GM12878 (cell line): ENCODE data around the gene MAPRE3. TPM values are rescaled to one million over a fixed set of nuclear protein-coding genes. Genes with fewer than 3 reads are reported as not detected.

Experiments used
- ATAC-seq: fragments of 200-7000 bp; cut with Tn5 transposase; 3 replicates; pipeline ENCODE4 v1.9.1; 2020; ENCODE audit warnings: mild to moderate bottlenecking, moderate library complexity
- BruUV-seq: library from RNA; stranded (reverse); fragments of 400-500 nt; replicated peaks from 2 replicates; lab custom pipeline; 2021; lab: Mats Ljungman, UMichigan
- CTCF ChIA-PET: fragments of 300-600 bp; sonication (Branson Sonifier 250); formaldehyde crosslinking; extraction: SDS; loops from one replicate; lab custom pipeline; 2021; ENCODE audit warnings: inconsistent platforms; lab: Yijun Ruan, JAX
- POLR2A ChIA-PET: fragments of 350-600 bp; formaldehyde crosslinking; extraction: SDS; loops from one replicate; lab custom pipeline; 2021; ENCODE audit warnings: inconsistent platforms; lab: Charles Lee
- RAD21 ChIA-PET: fragments of 300-600 bp; sonication (Branson Sonifier 250); formaldehyde crosslinking; loops from one replicate; lab custom pipeline; 2023; ENCODE audit warnings: antibody characterized with exemption; ENCODE audit not compliant: unreplicated experiment; lab: Charles Lee
- SMC1A ChIA-PET: fragments of 300-600 bp; sonication (Branson Sonifier 250); formaldehyde crosslinking; loops from one replicate; lab custom pipeline; 2023; ENCODE audit not compliant: unreplicated experiment, uncharacterized antibody; lab: Charles Lee
- DNase-seq: peaks from one replicate; pipeline ENCODE4 v3.0.0-alpha.2; 2011; ENCODE audit warnings: low read depth, low spot score
- FAIRE-seq: peaks from 3 replicates; lab custom pipeline; 2011; peaks lifted over from hg19 to GRCh38; lab: Jason Lieb, UNC
- H2AFZ ChIP-seq: 2 replicates; pipeline ENCODE4 v1.6.0; 2011; ENCODE audit warnings: low read depth, low read length, control low read depth; ENCODE audit not compliant: control insufficient read depth
- H3K27ac ChIP-seq: 2 replicates; pipeline ENCODE4 v1.5.1; 2011; ENCODE audit warnings: control low read depth; ENCODE audit not compliant: control insufficient read depth, insufficient read depth
- H3K27me3 ChIP-seq, 2 experiments: replicated peaks in 1 of 2; 2 replicates each; pipeline versions ENCODE4 v1.6.0 to v1.6.1; 2011; ENCODE audit warnings: low read length in 1 of 2; ENCODE audit not compliant: control insufficient read depth in 2 of 2, insufficient read depth in 2 of 2
- H3K36me3 ChIP-seq, 2 experiments: 2 replicates each; pipeline ENCODE4 v1.5.1; 2011; ENCODE audit warnings: low read length in 1 of 2; ENCODE audit not compliant: control insufficient read depth in 2 of 2, insufficient read depth in 2 of 2
- H3K4me1 ChIP-seq: 2 replicates; pipeline ENCODE4 v1.6.1; 2011; ENCODE audit warnings: mild to moderate bottlenecking, low read length, moderate library complexity, mixed read lengths; ENCODE audit not compliant: control insufficient read depth, insufficient read depth
- H3K4me2 ChIP-seq: 2 replicates; pipeline ENCODE4 v1.6.0; 2011; ENCODE audit warnings: control low read depth; ENCODE audit not compliant: control insufficient read depth, insufficient read depth
- H3K4me3 ChIP-seq: fragments of 200-600 bp; sonication (generic); 2 replicates; pipeline ENCODE4 v1.5.1; 2016
- H3K79me2 ChIP-seq: 2 replicates; pipeline ENCODE4 v1.6.0; 2011; ENCODE audit warnings: low read length; ENCODE audit not compliant: control insufficient read depth, insufficient read depth
- H3K9ac ChIP-seq: 2 replicates; pipeline ENCODE4 v1.8.0; 2011; ENCODE audit warnings: low read length, control low read depth, mixed read lengths; ENCODE audit not compliant: control insufficient read depth, insufficient read depth
- H3K9me3 ChIP-seq: replicated peaks from 3 replicates; pipeline ENCODE4 v1.5.1; 2011; ENCODE audit warnings: mild to moderate bottlenecking, low read length; ENCODE audit not compliant: control insufficient read depth, insufficient read depth
- H4K20me1 ChIP-seq: 2 replicates; pipeline ENCODE4 v1.6.0; 2011; ENCODE audit not compliant: control insufficient read depth, insufficient read depth
- HDAC6 ChIP-seq: fragments of 200-600 bp; sonication (generic); IDR thresholded peaks from one replicate; pipeline ENCODE4 v1.8.0; 2017; ENCODE audit warnings: antibody characterized with exemption; ENCODE audit not compliant: unreplicated experiment
- LARP7 ChIP-seq: fragments of 450-650 bp; IDR thresholded peaks from 2 replicates; pipeline ENCODE4 v1.6.1; 2017; ENCODE audit warnings: mild to moderate bottlenecking
- POLR2A ChIP-seq: IDR thresholded peaks from 2 replicates; pipeline ENCODE4 v1.6.1; 2011; ENCODE audit warnings: low read depth, mild to moderate bottlenecking, low read length
- SPI1 ChIP-seq: IDR thresholded peaks from 2 replicates; pipeline ENCODE4 v1.6.1; 2011; ENCODE audit warnings: low read depth, mild to moderate bottlenecking, low read length, moderate library complexity, borderline replicate concordance; ENCODE audit not compliant: insufficient read depth
- TCF7 ChIP-seq: IDR thresholded peaks from 2 replicates; pipeline ENCODE4 v1.6.1; 2014; ENCODE audit warnings: antibody characterized with exemption, borderline replicate concordance
- WGBS: methylation state at CpG from one replicate; pipeline ENCODE4 v1.1.6; 2016; ENCODE audit warnings: low lambda C conversion rate; ENCODE audit not compliant: insufficient replicate concordance, insufficient coverage; ENCODE audit errors: missing lambda C conversion rate; 5-methylcytosine and 5-hydroxymethylcytosine counted together
- in situ Hi-C: fragments of 300-500 bp; cut with MboI; formaldehyde crosslinking; loops from 9 replicates; pipeline ENCODE4 v1.14.3; 2018; ENCODE audit warnings: mixed read lengths
- intact Hi-C: fragments of 100-400 bp; cut with micrococcal nuclease; formaldehyde crosslinking; loops from one replicate; pipeline ENCODE4 v1.14.2; 2022; ENCODE audit not compliant: unreplicated experiment
- polyA plus RNA-seq, 11 experiments: library from polyadenylated mRNA; depleted of rRNA in 4 of 11; unstranded in 6 of 11; stranded (reverse) in 5 of 11; fragments of >200 nt; fragmentation: Nextera tagmentation in 4 of 11; fragmentation: Illumina TruSeq in 1 of 11; extraction: Ambion mirVana in 4 of 11; extraction: Trizol in 1 of 11; gene quantifications; 1 replicate in 1 of 11; 2 replicates in 10 of 11; pipeline versions ENCODE4 v1.2.1 to v1.2.3, GENCODE V29; 2011 to 2016; ENCODE audit warnings: inconsistent platforms in 2 of 11, missing spikeins in 2 of 11, low read depth in 1 of 11
- total RNA-seq, 4 experiments: library from RNA; depleted of rRNA in 3 of 4; stranded (reverse); fragments of >200 nt in 3 of 4; fragmentation: Illumina TruSeq in 1 of 4; extraction: Trizol in 1 of 4; gene quantifications; 2 replicates each; pipeline versions ENCODE4 v1.2.1 to v1.2.3, GENCODE V29; 2013 to 2021
- TF ChIP-seq, protein P1 (sequence below): IDR thresholded peaks from 2 replicates; pipeline ENCODE4 v1.6.1; 2011; ENCODE audit warnings: low read depth, mild to moderate bottlenecking, low read length, moderate library complexity, borderline replicate concordance; ENCODE audit errors: extremely low read depth
- TF ChIP-seq, protein P2 (sequence below): fragments of 450-650 bp; IDR thresholded peaks from 2 replicates; pipeline ENCODE4 v1.6.1; 2018; ENCODE audit warnings: mild to moderate bottlenecking, low read depth, moderate library complexity; ENCODE audit not compliant: partially characterized antibody

MAPRE3 gene
- total and polyA plus RNA-seq, 10 of the 15 experiments (the other 5 are each of a cell fraction or from before 2014, with no cell fraction given) = 0.03 to 1.3 (median 0.73) TPM; not detected in 1

DNA sequence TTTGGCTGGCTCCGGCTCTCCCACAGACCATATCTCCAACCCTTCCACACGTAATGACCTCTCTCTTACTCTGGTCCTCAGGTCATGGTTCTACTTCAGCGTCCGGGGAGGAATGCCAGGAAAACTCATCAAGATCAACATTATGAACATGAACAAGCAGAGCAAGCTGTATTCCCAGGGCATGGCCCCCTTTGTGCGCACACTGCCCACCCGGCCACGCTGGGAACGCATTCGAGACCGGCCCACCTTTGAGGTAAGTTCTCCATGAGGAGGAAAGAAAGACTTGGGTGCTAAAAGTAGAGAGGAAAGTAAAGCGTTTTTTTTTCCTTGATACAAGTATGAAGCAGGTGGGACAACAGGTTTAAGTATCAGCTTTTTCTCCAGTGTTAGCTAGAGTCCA, 82.9 kb downstream of the MAPRE3 start:
- in situ Hi-C loops = no loop called here
- peaks cover 3 to 23% of the 10 kb centered on the region in 2 experiments for H3K36me3 ChIP-seq
- no peak overlapping the region for H3K4me2 ChIP-seq
- no peaks in the 10 kb centered on the region for H3K9me3 ChIP-seq
- H4K20me1 ChIP-seq = no peaks in the 10 kb centered on the region
- FAIRE-seq (no peak), ATAC-seq (no peak), DNase-seq (no peak)
- H3K9ac ChIP-seq = no peak overlapping the region
- intact Hi-C loops = loop anchor here (5.0 kb wide), 1 partner anchor 266 kb away; the partner anchor contains the start of gene CENPA
- H3K27ac ChIP-seq = no peak overlapping the region
- ChIA-PET RAD21 (interaction anchor here (3.4 kb wide), 1 partner anchor 19 kb away, joined by 31 read pairs; the partner anchor contains the start of gene OST4), POLR2A (interaction anchor here (0.5 to 8.9 kb wide), 3 partner anchors 16 to 296 kb away, joined by 5 to 139 read pairs (median 6); partner anchors contain the start of gene OST4), CTCF (interaction anchor here (2.9 kb wide), 1 partner anchor 11 kb away, joined by 7 read pairs; no protein-coding TSS in a partner anchor), SMC1A (interaction anchor here (1.0 to 1.8 kb wide), 2 partner anchors 9 to 29 kb away, joined by 3 to 5 read pairs; no protein-coding TSS in a partner anchor)
- 0 out of 2 replicates have a peak, but pooled peaks cover 1% of the 10 kb centered on the region for H3K79me2 ChIP-seq
- no peaks in the 10 kb centered on the region for H3K27me3 ChIP-seq
- no peak overlapping the region for H2AFZ ChIP-seq
- BruUV-seq = TSS peak; percentile 51
- TF ChIP-seq, protein P1, sequence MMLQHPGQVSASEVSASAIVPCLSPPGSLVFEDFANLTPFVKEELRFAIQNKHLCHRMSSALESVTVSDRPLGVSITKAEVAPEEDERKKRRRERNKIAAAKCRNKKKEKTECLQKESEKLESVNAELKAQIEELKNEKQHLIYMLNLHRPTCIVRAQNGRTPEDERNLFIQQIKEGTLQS = no peak
- TF ChIP-seq POLR2A = 0 out of 2 replicates have a peak, but pooled peaks have one; percentile 9
- H3K4me3 ChIP-seq = no peak overlapping the region
- WGBS = 67% methylated on average over 11 of the region's 11 CpGs
- H3K4me1 ChIP-seq = peaks cover 9% of the 10 kb centered on the region

DNA sequence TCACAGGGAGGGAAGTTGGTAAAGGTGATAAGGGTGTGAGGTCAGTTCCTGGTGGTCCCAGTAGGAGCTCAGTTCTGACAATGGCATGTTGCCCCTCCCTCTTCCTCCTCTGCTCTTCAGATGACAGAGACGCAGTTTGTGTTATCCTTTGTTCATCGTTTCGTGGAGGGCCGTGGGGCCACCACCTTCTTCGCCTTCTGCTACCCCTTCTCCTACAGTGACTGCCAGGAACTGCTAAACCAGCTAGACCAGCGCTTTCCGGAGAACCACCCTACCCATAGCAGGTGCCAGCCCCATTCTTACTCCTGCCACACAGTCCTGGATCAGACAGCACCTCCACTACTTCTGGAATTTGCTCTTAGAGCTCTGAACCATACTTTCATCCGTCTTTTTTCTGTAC, 83.3 kb downstream of the MAPRE3 start:
- no peak for ATAC-seq
- WGBS = 98% methylated on average over 7 of the region's 8 CpGs
- H4K20me1 ChIP-seq = no peaks in the 10 kb centered on the region
- H3K36me3 ChIP-seq = peaks cover 3 to 27% of the 10 kb centered on the region in 2 experiments
- POLR2A ChIA-PET = interaction anchor here (0.5 to 8.9 kb wide), 4 partner anchors 16 to 295 kb away, joined by 3 to 139 read pairs (median 6); partner anchors contain the start of gene OST4
- intact Hi-C loops = loop anchor here (5.0 kb wide), 1 partner anchor 266 kb away; the partner anchor contains the start of gene CENPA
- no peak overlapping the region for H3K27ac ChIP-seq
- no peak overlapping the region for H3K9ac ChIP-seq
- CTCF ChIA-PET = interaction anchor here (2.9 kb wide), 1 partner anchor 11 kb away, joined by 7 read pairs; no protein-coding TSS in a partner anchor
- H3K27me3 ChIP-seq = no peaks in the 10 kb centered on the region
- no peak overlapping the region for H2AFZ ChIP-seq
- RAD21 ChIA-PET = no interaction called here
- FAIRE-seq = no peak
- no peak overlapping the region for H3K4me2 ChIP-seq
- BruUV-seq = no TSS peak
- H3K9me3 ChIP-seq = no peaks in the 10 kb centered on the region
- peaks cover 9% of the 10 kb centered on the region for H3K4me1 ChIP-seq
- H3K79me2 ChIP-seq = 0 out of 2 replicates have a peak, but pooled peaks cover 1% of the 10 kb centered on the region
- H3K4me3 ChIP-seq = no peak overlapping the region
- in situ Hi-C loops = no loop called here
- TF ChIP-seq HDAC6 = no peak
- TF ChIP-seq, protein P2, sequence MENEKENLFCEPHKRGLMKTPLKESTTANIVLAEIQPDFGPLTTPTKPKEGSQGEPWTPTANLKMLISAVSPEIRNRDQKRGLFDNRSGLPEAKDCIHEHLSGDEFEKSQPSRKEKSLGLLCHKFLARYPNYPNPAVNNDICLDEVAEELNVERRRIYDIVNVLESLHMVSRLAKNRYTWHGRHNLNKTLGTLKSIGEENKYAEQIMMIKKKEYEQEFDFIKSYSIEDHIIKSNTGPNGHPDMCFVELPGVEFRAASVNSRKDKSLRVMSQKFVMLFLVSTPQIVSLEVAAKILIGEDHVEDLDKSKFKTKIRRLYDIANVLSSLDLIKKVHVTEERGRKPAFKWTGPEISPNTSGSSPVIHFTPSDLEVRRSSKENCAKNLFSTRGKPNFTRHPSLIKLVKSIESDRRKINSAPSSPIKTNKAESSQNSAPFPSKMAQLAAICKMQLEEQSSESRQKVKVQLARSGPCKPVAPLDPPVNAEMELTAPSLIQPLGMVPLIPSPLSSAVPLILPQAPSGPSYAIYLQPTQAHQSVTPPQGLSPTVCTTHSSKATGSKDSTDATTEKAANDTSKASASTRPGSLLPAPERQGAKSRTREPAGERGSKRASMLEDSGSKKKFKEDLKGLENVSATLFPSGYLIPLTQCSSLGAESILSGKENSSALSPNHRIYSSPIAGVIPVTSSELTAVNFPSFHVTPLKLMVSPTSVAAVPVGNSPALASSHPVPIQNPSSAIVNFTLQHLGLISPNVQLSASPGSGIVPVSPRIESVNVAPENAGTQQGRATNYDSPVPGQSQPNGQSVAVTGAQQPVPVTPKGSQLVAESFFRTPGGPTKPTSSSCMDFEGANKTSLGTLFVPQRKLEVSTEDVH = no peak
- no peak for TF ChIP-seq SPI1
- no peak for TF ChIP-seq TCF7
- TF ChIP-seq LARP7 = no peak
- DNase-seq = no peak
- SMC1A ChIA-PET = interaction anchor here (1.5 to 1.8 kb wide), 2 partner anchors 11 to 28 kb away, joined by 3 to 5 read pairs; no protein-coding TSS in a partner anchor
